GM12865 (cell line): ENCODE measurements around the gene GLI2.

Source experiments
- DNase-seq: peaks from one replicate; pipeline ENCODE4 v3.0.0; 2010; ENCODE audit warnings: low read depth
- H3K4me3 ChIP-seq: 2 replicates; pipeline ENCODE4 v1.5.1; 2011; ENCODE audit warnings: mild to moderate bottlenecking, low read depth, low read length, control low read depth
- CTCF ChIP-seq: IDR thresholded peaks from 2 replicates; pipeline ENCODE4 v1.5.1; 2011; ENCODE audit warnings: low read length, control low read depth, low read depth, inconsistent platforms; ENCODE audit not compliant: insufficient read depth; ENCODE audit errors: missing control alignments

Gene GLI2

DNA sequence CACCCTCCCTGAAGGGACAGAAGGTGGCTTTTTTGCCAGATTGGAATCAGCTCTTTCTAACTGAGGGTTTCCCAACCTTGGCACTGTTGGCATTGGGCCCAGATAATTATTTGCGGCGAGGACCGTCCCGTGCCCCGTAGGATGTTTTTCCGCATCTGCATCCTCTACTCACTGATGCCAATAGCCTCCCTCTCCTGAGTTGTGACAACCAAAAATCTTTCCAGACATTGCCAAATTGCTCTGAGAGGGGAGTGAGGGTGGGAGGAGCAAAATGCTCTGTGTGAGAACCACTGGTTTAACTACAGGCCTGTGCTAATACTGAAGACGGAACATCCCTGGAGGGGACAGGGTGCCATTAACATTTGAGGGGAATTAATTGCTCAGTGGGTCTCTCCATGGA lies 33.6 kb upstream of the GLI2 start:
- TF ChIP-seq CTCF, result no peak
- H3K4me3 ChIP-seq, result no peak overlapping the region
- DNase-seq, result no peak

DNA sequence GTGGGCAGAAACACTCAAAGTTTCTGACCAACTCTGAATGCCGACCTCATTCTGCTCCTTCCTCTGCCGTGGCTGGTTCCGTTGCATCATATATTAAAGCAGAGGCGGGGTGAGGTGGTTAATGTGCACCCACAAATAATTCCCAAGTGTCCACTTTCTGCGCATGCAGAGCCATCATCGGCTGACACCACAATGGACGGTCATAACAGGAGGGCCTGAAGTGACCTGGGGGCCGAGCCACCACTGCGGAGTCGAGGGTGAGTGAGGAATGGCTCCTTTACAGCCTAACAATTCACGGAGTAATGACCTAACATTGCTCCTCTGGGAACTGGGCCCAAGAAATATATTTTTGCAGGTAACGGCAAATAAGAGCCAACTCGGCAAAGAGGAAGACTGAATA lies 32.9 kb upstream of the GLI2 start:
- no peak for TF ChIP-seq CTCF
- no peak overlapping the region for H3K4me3 ChIP-seq
- DNase-seq, result no peak

DNA sequence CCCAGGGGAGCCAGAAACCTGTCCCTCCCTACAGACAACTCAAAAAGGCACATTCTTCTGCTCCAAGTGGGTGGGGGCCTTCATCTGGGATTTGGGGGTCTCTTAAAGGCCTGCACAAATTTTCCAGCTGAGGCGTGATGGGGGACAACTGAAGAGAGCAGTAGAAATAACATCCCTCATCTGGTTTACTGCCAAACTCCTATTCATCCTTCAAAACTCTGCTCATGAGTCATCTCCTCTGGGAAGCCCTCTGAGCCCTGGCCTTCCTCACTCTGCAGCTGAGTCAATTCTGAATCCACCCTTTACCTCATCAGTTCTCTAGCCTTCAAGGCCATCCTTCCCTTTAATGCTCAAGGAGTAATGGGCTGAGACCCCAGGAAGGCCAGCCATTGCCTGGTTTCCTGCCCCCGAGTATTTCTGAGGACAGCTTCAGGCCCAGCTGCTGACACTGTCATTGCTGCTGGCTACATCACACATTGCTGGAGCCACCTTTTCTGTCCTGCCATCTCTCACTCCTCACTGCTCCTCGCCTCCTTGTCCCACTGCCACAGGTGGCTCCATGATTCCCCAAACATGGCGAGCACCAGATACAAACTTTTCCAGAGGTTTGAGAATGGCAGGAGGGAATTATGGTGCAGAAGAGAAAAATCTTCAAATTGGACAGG lies 32.2 kb upstream of the GLI2 start:
- H3K4me3 ChIP-seq, result no peak overlapping the region
- no peak for DNase-seq

GRCh38 chr2:120704696-120705095 lies 31.0 kb upstream of the GLI2 start:
- no peak overlapping the region for H3K4me3 ChIP-seq
- no peak for TF ChIP-seq CTCF
- no peak for DNase-seq

More for the DNA sequence above, 32.2 kb upstream of the GLI2 start:
- TF ChIP-seq CTCF, result no peak

- DNase-seq, result no peak
- no peak overlapping the region for H3K4me3 ChIP-seq
- TF ChIP-seq CTCF, result no peak
Observed at GRCh38 chr2:120707816-120708215, 27.9 kb upstream of the GLI2 start.

GRCh38 chr2:120708944-120709607 lies 26.6 kb upstream of the GLI2 start:
- DNase-seq, result no peak

More at GRCh38 chr2:120708944-120709607, 26.6 kb upstream of the GLI2 start:
- no peak overlapping the region for H3K4me3 ChIP-seq
- TF ChIP-seq CTCF, result no peak
